Smooth muscle cell (in vitro differentiated cells): ENCODE results near the gene FAHD2A. TPM values are rescaled to one million over a fixed set of nuclear protein-coding genes. Genes with fewer than 3 reads are reported as not detected.

Experiments used
- DNase-seq: peaks from one replicate; lab custom pipeline; 2025; ENCODE audit not compliant: unreplicated experiment; lab: John Stamatoyannopoulos, UW
- H2AFZ ChIP-seq: fragments of 200-600 bp; sonication (generic); 2 replicates; pipeline ENCODE4 v1.6.0; 2016; ENCODE audit warnings: antibody characterized with exemption, low read depth, mild to moderate bottlenecking
- H3F3A ChIP-seq: fragments of 200-600 bp; sonication (generic); 2 replicates; pipeline ENCODE4 v1.6.0; 2017; ENCODE audit warnings: antibody characterized with exemption, low read depth
- H3K27ac ChIP-seq: fragments of 200-600 bp; sonication (generic); 2 replicates; pipeline ENCODE4 v1.5.1; 2016; ENCODE audit warnings: low read depth, mild to moderate bottlenecking
- H3K27me3 ChIP-seq: fragments of 200-600 bp; sonication (generic); 2 replicates; pipeline ENCODE4 v1.6.1; 2016; ENCODE audit warnings: low read depth, mild to moderate bottlenecking
- H3K36me3 ChIP-seq: fragments of 200-600 bp; sonication (generic); 2 replicates; pipeline ENCODE4 v1.5.1; 2016; ENCODE audit warnings: low read depth
- H3K4me1 ChIP-seq: fragments of 200-600 bp; sonication (generic); 2 replicates; pipeline ENCODE4 v1.5.1; 2016; ENCODE audit warnings: low read depth
- H3K4me2 ChIP-seq: fragments of 200-600 bp; sonication (generic); 2 replicates; pipeline ENCODE4 v1.6.0; 2016; ENCODE audit warnings: mild to moderate bottlenecking
- H3K4me3 ChIP-seq: fragments of 200-600 bp; sonication (generic); 2 replicates; pipeline ENCODE4 v1.5.1; 2016; ENCODE audit warnings: mild to moderate bottlenecking
- H3K79me2 ChIP-seq: fragments of 200-600 bp; sonication (generic); 2 replicates; pipeline ENCODE4 v1.6.0; 2016; ENCODE audit warnings: low read depth, mild to moderate bottlenecking
- H3K9ac ChIP-seq: fragments of 200-600 bp; sonication (generic); 2 replicates; pipeline ENCODE4 v1.6.0; 2016; ENCODE audit warnings: low read depth
- H3K9me3 ChIP-seq: fragments of 200-600 bp; sonication (generic); replicated peaks from 2 replicates; pipeline ENCODE4 v1.5.1; 2016; ENCODE audit warnings: low read depth
- H4K20me1 ChIP-seq: fragments of 200-600 bp; sonication (generic); 2 replicates; pipeline ENCODE4 v1.6.0; 2016; ENCODE audit warnings: low read depth
- WGBS: methylation state at CpG from one replicate; pipeline ENCODE4 v1.1.7; 2016; ENCODE audit warnings: low lambda C conversion rate; 5-methylcytosine and 5-hydroxymethylcytosine counted together
- polyA plus RNA-seq: library from polyadenylated mRNA; unstranded; fragments of >200 nt; fragmentation: Nextera tagmentation; extraction: Ambion mirVana; gene quantifications from 2 replicates; pipeline ENCODE4 v1.2.1, GENCODE V29; 2016
- total RNA-seq: library from RNA; depleted of rRNA; stranded (reverse); fragments of >200 nt; gene quantifications from 2 replicates; pipeline ENCODE4 v1.2.3, GENCODE V29; 2014
- TF ChIP-seq, protein P1 (sequence below): fragments of 200-600 bp; sonication (generic); IDR thresholded peaks from 2 replicates; pipeline ENCODE4 v1.5.1; 2017; ENCODE audit warnings: borderline replicate concordance, mild to moderate bottlenecking, antibody characterized with exemption; ENCODE audit not compliant: insufficient read depth, poor library complexity, severe bottlenecking

FAHD2A gene
- total RNA-seq = 28.0 and 32.2 TPM in 2 replicates
- 40.3 and 44.6 TPM in 2 replicates for polyA plus RNA-seq

DNA sequence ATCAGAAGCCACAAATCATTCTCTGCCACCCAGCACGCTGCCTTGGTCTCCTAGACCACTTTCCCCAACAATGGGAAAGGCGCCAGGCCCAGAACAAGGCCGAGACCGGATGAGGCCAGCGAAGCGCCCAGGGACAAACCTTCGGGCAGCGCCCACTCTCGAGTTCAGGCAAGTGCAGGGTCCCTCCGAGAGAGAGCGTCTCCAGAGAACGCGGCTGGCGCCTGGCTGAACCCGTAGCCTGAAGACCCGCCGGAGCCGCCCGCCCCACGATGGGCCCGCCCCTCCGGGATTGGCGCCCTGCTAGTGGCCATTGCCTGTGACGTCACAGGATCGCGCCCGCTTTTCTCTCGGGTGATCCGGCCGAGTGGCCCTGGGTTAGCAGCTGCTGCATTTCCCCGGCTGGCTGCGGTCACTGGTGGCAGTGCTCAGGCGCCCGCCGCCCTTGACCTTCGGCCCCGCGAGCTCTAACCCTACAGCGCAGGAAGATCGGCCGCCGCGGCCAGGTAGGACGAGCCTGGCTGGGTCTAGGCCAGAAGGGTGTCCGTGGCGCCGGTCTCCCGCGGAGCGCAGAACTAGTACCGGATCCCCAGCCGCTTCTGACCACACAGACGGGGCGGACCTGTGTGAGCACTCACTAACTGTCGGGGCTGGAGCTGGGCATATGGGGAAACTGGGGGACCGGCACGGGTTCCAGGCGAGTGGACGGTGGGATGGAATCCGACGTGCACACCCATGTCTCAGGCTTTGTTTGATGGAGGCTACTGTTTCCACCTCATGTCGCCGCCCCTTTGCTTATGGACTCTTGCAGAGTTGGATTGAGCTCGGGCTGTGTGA, at the start of gene FAHD2A:
FAHD2A (plus strand) TSS at position 339 of the 834 bp plus-strand sequence. CDS start 2,851 bp downstream, outside the sequence.
- no peaks in the 10 kb centered on the region for H3F3A ChIP-seq
- peak within 1 kb of the TSS; percentile 98 for H2AFZ ChIP-seq
- WGBS = under 1% methylated on average over 64 of the region's 64 CpGs
- peak; percentile 90 for DNase-seq
- no peaks in the 10 kb centered on the region for H4K20me1 ChIP-seq
- peaks cover 5% of the 10 kb centered on the region for H3K4me1 ChIP-seq
- H3K4me3 ChIP-seq = peak within 1 kb of the TSS; percentile 96
- no peaks in the 10 kb centered on the region for H3K27me3 ChIP-seq
- H3K9ac ChIP-seq = peak within 1 kb of the TSS; percentile 94
- no peaks in the 10 kb centered on the region for H3K36me3 ChIP-seq
- peak within 1 kb of the TSS; percentile 80 for H3K27ac ChIP-seq
- TF ChIP-seq, protein P1, sequence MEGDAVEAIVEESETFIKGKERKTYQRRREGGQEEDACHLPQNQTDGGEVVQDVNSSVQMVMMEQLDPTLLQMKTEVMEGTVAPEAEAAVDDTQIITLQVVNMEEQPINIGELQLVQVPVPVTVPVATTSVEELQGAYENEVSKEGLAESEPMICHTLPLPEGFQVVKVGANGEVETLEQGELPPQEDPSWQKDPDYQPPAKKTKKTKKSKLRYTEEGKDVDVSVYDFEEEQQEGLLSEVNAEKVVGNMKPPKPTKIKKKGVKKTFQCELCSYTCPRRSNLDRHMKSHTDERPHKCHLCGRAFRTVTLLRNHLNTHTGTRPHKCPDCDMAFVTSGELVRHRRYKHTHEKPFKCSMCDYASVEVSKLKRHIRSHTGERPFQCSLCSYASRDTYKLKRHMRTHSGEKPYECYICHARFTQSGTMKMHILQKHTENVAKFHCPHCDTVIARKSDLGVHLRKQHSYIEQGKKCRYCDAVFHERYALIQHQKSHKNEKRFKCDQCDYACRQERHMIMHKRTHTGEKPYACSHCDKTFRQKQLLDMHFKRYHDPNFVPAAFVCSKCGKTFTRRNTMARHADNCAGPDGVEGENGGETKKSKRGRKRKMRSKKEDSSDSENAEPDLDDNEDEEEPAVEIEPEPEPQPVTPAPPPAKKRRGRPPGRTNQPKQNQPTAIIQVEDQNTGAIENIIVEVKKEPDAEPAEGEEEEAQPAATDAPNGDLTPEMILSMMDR = no peak
- H3K9me3 ChIP-seq = no peaks in the 10 kb centered on the region
- peak within 1 kb of the TSS; percentile 98 for H3K4me2 ChIP-seq
- peaks cover 21% of the 10 kb centered on the region for H3K79me2 ChIP-seq

- Histone ChIP-seq H3K36me3 (no peaks in the 10 kb centered on the region), H3K9ac (no peak overlapping the region), H3K9me3 (no peaks in the 10 kb centered on the region), H3F3A (no peaks in the 10 kb centered on the region), H3K4me3 (no peak overlapping the region), H3K4me2 (no peak overlapping the region), H3K4me1 (no peaks in the 10 kb centered on the region), H3K27me3 (no peaks in the 10 kb centered on the region), H3K79me2 (no peaks in the 10 kb centered on the region), H4K20me1 (no peaks in the 10 kb centered on the region), H3K27ac (no peak overlapping the region), H2AFZ (no peak overlapping the region)
- TF ChIP-seq, protein P1 = no peak
- 86% methylated on average over 10 of the region's 10 CpGs for WGBS
- DNase-seq = no peak
Observed at GRCh38 chr2:95353055-95353575, 49.4 kb upstream of the FAHD2A start.

GRCh38 chr2:95353613-95354468, 48.7 kb upstream of the FAHD2A start:
- no peak overlapping the region for H2AFZ ChIP-seq
- TF ChIP-seq, protein P1 = no peak
- no peak overlapping the region for H3K4me3 ChIP-seq
- 88% methylated on average over 22 of the region's 22 CpGs for WGBS
- H3K9ac ChIP-seq = no peak overlapping the region
- no peaks in the 10 kb centered on the region for H3K4me1 ChIP-seq
- H3K36me3 ChIP-seq = no peaks in the 10 kb centered on the region
- H3K27ac ChIP-seq = no peak overlapping the region
- H3K4me2 ChIP-seq = no peak overlapping the region
- no peaks in the 10 kb centered on the region for H3K79me2 ChIP-seq
- no peaks in the 10 kb centered on the region for H3K9me3 ChIP-seq
- H3F3A ChIP-seq = no peaks in the 10 kb centered on the region
- DNase-seq = no peak
- H3K27me3 ChIP-seq = no peaks in the 10 kb centered on the region
- no peaks in the 10 kb centered on the region for H4K20me1 ChIP-seq
